Vagina (tissue), 2 donors: ENCODE measurements around the gene CTSD.

Source experiments
- POLR2AphosphoS5 ChIP-seq, 2 donors: sonication (generic); formaldehyde crosslinking; IDR thresholded peaks; one replicate each; pipeline ENCODE4 v1.9.0; 2017; ENCODE audit warnings: antibody characterized with exemption in 2 of 2, mild to moderate bottlenecking in 2 of 2, low read depth in 1 of 2; ENCODE audit not compliant: insufficient read depth in 1 of 2
- TF ChIP-seq, protein P1 (sequence below), 3 experiments: fragments of 450-650 bp in 2 of 3; fragments of 200-600 bp in 1 of 3; sonication (generic) in 1 of 3; IDR thresholded peaks; one replicate each; pipeline ENCODE4 v1.5.1; 2017 to 2019; ENCODE audit warnings: antibody characterized with exemption in 3 of 3, mild to moderate bottlenecking in 2 of 3, moderate library complexity in 2 of 3

DNA sequence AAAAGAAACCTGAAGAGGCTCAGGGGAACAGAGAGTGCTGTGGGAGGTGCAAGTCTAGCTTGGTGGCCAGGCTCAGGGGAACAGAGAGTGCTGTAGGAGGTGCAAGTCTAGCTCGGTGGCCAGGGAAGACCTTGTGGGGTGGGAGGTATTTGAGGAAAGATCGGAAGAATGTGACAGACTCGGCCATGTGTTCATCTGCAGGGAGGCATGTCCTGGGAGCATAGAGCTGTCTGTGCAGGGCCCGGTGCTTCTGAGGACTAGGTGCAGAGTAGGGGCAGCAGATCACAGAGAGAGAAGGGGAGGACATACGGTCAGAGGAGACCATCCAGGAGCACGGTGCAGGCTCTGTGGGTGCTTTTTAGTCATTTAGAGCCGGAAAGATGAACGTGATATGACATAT is 24.2 kb downstream of the CTSD start:
- TF ChIP-seq, protein P1, sequence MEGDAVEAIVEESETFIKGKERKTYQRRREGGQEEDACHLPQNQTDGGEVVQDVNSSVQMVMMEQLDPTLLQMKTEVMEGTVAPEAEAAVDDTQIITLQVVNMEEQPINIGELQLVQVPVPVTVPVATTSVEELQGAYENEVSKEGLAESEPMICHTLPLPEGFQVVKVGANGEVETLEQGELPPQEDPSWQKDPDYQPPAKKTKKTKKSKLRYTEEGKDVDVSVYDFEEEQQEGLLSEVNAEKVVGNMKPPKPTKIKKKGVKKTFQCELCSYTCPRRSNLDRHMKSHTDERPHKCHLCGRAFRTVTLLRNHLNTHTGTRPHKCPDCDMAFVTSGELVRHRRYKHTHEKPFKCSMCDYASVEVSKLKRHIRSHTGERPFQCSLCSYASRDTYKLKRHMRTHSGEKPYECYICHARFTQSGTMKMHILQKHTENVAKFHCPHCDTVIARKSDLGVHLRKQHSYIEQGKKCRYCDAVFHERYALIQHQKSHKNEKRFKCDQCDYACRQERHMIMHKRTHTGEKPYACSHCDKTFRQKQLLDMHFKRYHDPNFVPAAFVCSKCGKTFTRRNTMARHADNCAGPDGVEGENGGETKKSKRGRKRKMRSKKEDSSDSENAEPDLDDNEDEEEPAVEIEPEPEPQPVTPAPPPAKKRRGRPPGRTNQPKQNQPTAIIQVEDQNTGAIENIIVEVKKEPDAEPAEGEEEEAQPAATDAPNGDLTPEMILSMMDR (IDR thresholded peaks at IDR 0.05): no peak
- no peak for TF ChIP-seq POLR2AphosphoS5 (IDR thresholded peaks at IDR 0.05; ENCODE audit: insufficient read depth in 1 of 2, low read depth in 1 of 2)
